Stimulated activated CD4-positive, alpha-beta T cell treated with anti-CD3 and anti-CD28 coated beads, Interleukin-4, amount 100 ng/mL, for 48 hours (primary cell): ENCODE results near the gene KIF5A.
A peak's percentile ranks its signal among the peaks of the same experiment; 100 is the strongest.

ENCODE experiments used
- DNase-seq, 2 donors: peaks; one replicate each; pipeline ENCODE4 v3.0.0-alpha.2; 2020; ENCODE audit warnings: low read depth in 2 of 2

KIF5A gene

GRCh38 chr12:57620245-57620935 lies 70.5 kb downstream of the KIF5A start:
- no peak for DNase-seq

GRCh38 chr12:57620936-57621496 lies 71.2 kb downstream of the KIF5A start:
- no peak for DNase-seq

GRCh38 chr12:57621497-57622292 lies 71.9 kb downstream of the KIF5A start:
- peak; percentile 58 to 66 for DNase-seq

GRCh38 chr12:57622293-57623245 lies 72.7 kb downstream of the KIF5A start:
- DNase-seq = no peak

GRCh38 chr12:57623385-57623784 lies 73.5 kb downstream of the KIF5A start:
- no peak for DNase-seq

- no peak for DNase-seq
These were observed 74.1 kb downstream of the KIF5A start for GRCh38 chr12:57623811-57624390.

- no peak for DNase-seq
These were observed 74.8 kb downstream of the KIF5A start for GRCh38 chr12:57624441-57625220.

- DNase-seq = no peak
These were observed 75.6 kb downstream of the KIF5A start for GRCh38 chr12:57625261-57626032.

GRCh38 chr12:57626111-57626920 lies 76.5 kb downstream of the KIF5A start:
- no peak for DNase-seq

- DNase-seq = no peak
These were observed 77.1 kb downstream of the KIF5A start for GRCh38 chr12:57626921-57627445.

- DNase-seq = no peak
These were observed 77.8 kb downstream of the KIF5A start for GRCh38 chr12:57627501-57628279.

GRCh38 chr12:57628280-57629191 lies 78.7 kb downstream of the KIF5A start:
- DNase-seq = no peak

GRCh38 chr12:57629897-57630471 lies 80.1 kb downstream of the KIF5A start:
- DNase-seq = no peak

GRCh38 chr12:57630891-57631433 lies 81.1 kb downstream of the KIF5A start:
- DNase-seq = no peak

GRCh38 chr12:57631566-57632072 lies 81.8 kb downstream of the KIF5A start:
- DNase-seq = no peak
